ENCODE results near the gene POLD1. TPM values are rescaled to one million over a fixed set of nuclear protein-coding genes. Genes with fewer than 3 reads are reported as not detected.

POLD1 gene
- total RNA-seq, 1 donor from 2014 or later: 35.1 TPM

- intact Hi-C loops (cut with DNase I): no loop called here
- DNase-seq: no peak
- ATAC-seq: no peak
Observed at GRCh38 chr19:50402544-50403301, 18.6 kb downstream of the POLD1 start.

DNA sequence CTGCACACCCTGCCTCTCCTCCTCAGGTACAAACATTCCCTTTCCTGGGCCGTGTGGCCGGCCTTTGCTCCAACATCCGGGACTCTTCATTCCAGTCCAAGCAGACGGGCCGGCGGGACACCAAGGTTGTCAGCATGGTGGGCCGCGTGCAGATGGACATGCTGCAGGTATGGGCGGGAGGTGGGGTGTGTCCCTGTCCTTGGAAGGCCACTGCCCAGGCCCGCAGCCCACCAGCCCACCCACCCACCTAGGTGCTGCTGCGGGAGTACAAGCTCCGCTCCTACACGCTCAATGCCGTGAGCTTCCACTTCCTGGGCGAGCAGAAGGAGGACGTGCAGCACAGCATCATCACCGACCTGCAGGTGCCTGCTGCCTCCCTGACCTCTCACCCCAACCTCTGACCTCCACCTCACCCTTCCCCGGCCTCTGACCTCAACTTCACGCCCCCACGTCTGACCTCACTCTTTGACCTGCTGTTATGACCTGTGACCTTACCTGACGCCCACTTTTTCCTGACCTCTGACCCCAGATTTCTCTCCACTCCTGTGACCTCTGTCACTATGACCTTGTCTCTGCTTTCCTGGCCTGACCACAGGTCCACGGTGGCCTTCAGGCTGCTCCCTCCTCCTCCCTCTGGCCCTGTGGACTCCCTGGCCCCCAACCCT lies 22.1 kb downstream of the POLD1 start:
- no peak for DNase-seq
- TF ChIP-seq, protein P1, sequence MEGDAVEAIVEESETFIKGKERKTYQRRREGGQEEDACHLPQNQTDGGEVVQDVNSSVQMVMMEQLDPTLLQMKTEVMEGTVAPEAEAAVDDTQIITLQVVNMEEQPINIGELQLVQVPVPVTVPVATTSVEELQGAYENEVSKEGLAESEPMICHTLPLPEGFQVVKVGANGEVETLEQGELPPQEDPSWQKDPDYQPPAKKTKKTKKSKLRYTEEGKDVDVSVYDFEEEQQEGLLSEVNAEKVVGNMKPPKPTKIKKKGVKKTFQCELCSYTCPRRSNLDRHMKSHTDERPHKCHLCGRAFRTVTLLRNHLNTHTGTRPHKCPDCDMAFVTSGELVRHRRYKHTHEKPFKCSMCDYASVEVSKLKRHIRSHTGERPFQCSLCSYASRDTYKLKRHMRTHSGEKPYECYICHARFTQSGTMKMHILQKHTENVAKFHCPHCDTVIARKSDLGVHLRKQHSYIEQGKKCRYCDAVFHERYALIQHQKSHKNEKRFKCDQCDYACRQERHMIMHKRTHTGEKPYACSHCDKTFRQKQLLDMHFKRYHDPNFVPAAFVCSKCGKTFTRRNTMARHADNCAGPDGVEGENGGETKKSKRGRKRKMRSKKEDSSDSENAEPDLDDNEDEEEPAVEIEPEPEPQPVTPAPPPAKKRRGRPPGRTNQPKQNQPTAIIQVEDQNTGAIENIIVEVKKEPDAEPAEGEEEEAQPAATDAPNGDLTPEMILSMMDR (IDR thresholded peaks at IDR 0.05): no peak
- H3K36me3 ChIP-seq: peaks cover 48% of the 10 kb centered on the region

More at GRCh38 chr19:50402544-50403301, 18.6 kb downstream of the POLD1 start:
- no peaks in the 10 kb centered on the region for H3K4me1 ChIP-seq
- no peak overlapping the region for H3K27ac ChIP-seq
- no peak overlapping the region for H3K4me3 ChIP-seq
- no peaks in the 10 kb centered on the region for H3K9me3 ChIP-seq
- TF ChIP-seq, protein P1 (IDR thresholded peaks at IDR 0.05): no peak
- peaks cover 33% of the 10 kb centered on the region for H3K36me3 ChIP-seq
- no peaks in the 10 kb centered on the region for H3K27me3 ChIP-seq (ENCODE audit: low read depth)

GRCh38 chr19:50406829-50407228 lies 22.7 kb downstream of the POLD1 start:
- Histone ChIP-seq H3K4me1 (no peaks in the 10 kb centered on the region), H3K27me3 (ENCODE audit: low read depth) (no peaks in the 10 kb centered on the region), H3K36me3 (peaks cover 48% of the 10 kb centered on the region), H3K27ac (no peak overlapping the region), H3K4me3 (no peak overlapping the region), H3K9me3 (no peaks in the 10 kb centered on the region)
- intact Hi-C loops (cut with DNase I): no loop called here
- DNase-seq (no peak), ATAC-seq (no peak)
- TF ChIP-seq, protein P1 (IDR thresholded peaks at IDR 0.05): no peak

More for the DNA sequence above, 22.1 kb downstream of the POLD1 start:
- no peak for ATAC-seq
- Histone ChIP-seq H3K9me3 (no peaks in the 10 kb centered on the region), H3K27me3 (ENCODE audit: low read depth) (no peaks in the 10 kb centered on the region), H3K27ac (no peak overlapping the region), H3K4me1 (no peaks in the 10 kb centered on the region), H3K4me3 (no peak overlapping the region)
- intact Hi-C loops (cut with DNase I): no loop called here

DNA sequence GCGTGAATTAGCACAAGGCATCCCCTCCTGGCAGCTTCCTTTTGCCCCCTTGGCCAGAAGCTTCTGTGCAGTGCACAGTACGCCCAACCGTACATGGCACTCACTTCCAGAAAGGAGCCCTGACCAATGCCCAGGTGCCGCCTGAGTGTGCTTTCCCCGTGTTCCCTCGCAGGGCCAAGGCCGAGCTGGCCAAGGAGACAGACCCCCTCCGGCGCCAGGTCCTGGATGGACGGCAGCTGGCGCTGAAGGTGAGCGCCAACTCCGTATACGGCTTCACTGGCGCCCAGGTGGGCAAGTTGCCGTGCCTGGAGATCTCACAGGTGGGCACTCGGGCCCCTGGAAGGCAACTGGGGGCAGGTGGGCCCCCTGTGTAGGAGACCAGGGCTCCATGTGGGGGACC lies 25.2 kb downstream of the POLD1 start:
- DNase-seq (no peak), ATAC-seq (peak in 1 of 2 donors; percentile 14)
- H3K36me3 ChIP-seq: peaks cover 26% of the 10 kb centered on the region
- intact Hi-C loops (cut with DNase I): no loop called here
- no peaks in the 10 kb centered on the region for H3K27me3 ChIP-seq (ENCODE audit: low read depth)
- H3K27ac ChIP-seq: no peak overlapping the region
- no peak overlapping the region for H3K4me3 ChIP-seq
- TF ChIP-seq, protein P1 (IDR thresholded peaks at IDR 0.05): no peak
- no peaks in the 10 kb centered on the region for H3K9me3 ChIP-seq
- no peaks in the 10 kb centered on the region for H3K4me1 ChIP-seq

DNA sequence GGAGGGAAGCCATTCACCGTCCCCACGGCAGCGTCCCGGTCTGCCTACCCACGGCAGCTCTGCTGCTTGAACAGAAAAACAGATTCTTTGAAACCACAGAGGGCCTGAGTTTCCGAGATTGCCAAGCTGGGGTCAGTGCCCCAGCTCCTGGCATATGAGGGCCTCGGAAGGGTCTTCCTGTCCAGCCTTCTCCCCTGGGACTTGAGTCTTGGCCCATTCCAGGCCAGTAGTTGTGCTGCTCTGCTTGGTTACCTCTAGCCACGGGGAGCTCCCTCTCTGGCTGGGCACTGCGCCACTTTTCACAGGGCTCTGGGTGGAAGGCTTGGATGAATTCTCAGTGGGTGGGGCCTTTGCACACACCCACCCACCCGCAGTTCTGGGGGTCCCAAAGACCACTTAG lies 26.0 kb downstream of the POLD1 start:
- H3K27ac ChIP-seq: no peak overlapping the region
- ATAC-seq (no peak), DNase-seq (no peak)
- intact Hi-C loops (cut with DNase I): no loop called here
- no peaks in the 10 kb centered on the region for H3K27me3 ChIP-seq (ENCODE audit: low read depth)
- TF ChIP-seq, protein P1 (IDR thresholded peaks at IDR 0.05): no peak
- H3K4me3 ChIP-seq: no peak overlapping the region
- H3K9me3 ChIP-seq: no peaks in the 10 kb centered on the region
- H3K36me3 ChIP-seq: peaks cover 26% of the 10 kb centered on the region
- H3K4me1 ChIP-seq: no peaks in the 10 kb centered on the region
